HG03095 (cell line): ENCODE data around the gene DDI2.
"Not testable (repeated sequence)": the region's sequence is repeated elsewhere in the genome, so short reads cannot be mapped to it uniquely, and the experiment has no call there.

Experiments used
- ATAC-seq: cut with Tn5 transposase; IDR thresholded peaks from one replicate; pipeline ENCODE4 v1.9.1; 2021; ENCODE audit warnings: moderate library complexity; ENCODE audit not compliant: unreplicated experiment

DDI2 gene

DNA sequence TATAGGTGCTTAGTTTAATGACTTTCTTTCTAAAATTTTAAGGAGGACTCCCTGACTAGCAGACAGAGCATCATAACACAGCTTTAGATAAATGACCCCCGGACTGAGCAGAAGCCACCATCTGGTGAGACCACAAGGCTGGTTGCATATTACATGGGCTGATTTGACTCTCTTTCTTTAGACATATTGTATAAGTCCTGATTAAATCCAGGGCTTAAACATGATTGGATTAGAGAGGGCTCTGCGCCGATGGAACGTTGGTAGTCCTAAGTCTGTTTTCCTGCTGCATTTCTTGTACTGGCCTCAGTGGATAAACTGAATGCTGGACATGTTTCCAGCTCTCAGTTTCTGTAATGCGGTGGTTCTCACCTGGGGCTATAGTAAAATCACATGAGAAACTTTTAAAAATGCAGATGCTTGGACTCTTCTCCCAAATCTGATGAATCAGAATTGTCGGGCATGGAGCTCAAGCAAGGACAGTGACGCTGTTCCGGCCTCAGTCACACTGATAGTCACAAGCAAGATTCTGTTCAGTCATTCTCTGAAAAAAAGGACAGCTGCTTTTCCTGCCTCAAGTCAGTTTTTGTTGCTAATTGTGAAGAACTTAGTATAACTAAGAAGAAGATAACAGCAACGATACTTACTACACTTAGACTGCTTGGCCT, 16.6 kb downstream of the DDI2 start:
- ATAC-seq: no peak

DNA sequence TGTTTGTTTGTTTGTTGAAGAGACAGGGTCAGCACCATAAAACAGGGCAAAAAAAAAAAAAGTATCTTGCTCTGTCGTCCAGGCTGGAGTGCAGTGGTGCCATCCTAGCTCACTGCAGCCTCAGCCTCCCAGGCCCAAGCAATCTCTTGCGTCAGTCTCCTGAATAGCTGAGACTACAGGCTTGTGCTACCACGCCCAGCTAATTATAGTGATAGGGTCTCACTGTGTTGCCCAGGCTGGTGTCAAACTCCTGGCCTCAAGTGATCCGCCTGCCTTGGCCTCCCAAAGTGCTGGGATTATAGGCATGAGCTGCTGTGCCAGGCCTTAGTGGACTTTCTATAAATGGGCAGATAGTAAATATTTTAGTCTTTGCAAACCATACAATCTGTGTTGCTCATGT, 19.2 kb downstream of the DDI2 start:
- no peak for ATAC-seq

DNA sequence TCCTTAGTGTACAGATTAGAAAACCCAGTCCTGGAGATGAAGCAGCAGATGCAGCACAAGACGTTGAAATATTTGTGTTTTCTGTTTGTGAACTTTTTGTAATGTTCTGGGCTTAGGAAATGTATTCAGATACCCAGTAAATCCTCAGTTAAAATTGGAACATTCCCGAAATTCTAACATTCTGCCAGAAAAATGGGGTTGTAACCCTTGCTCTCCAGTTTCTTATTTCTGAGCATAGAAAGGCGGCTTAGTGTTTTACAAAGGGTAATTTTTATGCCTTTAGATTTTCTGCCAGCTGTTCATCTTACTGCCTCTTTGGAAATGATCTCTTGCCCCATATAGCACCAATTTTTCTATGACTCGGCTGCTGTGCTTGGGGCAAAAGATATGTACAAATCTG, 20.6 kb downstream of the DDI2 start:
- ATAC-seq: no peak

DNA sequence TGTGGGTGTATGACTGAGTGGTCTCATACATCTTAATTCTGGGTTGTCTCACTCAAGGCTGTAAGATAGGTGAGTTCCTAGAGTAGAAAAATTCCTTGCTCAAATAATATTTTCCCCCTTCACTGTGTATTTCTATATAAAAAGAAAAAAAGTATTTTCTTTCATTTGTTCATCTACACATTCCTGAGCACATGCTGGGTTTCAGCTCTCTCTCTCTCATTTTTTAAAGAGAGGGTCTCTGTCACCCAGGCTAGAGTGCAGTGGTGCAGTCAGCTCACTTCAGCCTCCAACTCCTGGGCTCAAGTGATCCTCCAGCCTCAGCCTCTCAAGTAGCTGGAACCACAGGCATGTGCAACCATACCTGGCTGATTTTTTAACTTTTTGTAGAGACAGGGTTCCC, 22.0 kb downstream of the DDI2 start:
- ATAC-seq: no peak

DNA sequence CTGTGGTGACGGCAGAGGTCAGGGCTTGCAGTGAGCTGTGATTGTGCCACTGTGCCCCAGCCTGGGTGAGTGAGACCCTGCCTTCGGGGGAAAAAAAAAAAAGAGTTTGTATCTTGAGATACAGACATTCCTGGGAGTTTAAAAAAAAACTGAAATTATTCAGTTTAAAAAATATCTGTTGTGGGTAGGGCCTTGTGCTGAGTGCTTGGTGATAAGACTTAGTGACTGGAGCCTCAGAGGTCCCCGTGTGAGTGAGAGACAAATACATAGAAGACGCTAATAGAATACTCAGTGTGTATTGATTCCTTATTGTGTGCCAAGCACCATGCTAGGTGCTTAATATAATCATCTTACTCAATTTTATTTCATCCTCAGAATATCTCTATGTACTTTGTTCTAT, 22.7 kb downstream of the DDI2 start:
- no peak for ATAC-seq

DNA sequence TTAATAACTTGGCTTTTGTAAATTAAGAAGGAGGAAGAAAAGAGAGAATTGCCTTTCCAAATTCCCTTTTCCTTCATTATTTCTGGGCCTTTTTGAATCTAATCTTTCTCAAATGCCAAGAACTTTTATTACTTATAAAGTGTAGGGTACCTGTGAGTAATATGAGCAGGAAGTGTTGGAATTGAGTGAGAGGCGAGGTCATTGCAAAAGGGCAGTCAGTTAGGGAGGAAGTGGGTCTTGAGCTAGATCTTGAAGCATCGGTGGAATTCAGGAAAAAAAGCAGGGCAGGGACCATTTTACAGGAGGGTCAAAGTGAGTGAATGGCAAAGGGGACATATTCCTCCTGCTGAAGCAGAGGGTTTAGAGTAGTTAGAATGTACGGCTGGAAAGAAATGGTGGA, 23.4 kb downstream of the DDI2 start:
- ATAC-seq: no peak

DNA sequence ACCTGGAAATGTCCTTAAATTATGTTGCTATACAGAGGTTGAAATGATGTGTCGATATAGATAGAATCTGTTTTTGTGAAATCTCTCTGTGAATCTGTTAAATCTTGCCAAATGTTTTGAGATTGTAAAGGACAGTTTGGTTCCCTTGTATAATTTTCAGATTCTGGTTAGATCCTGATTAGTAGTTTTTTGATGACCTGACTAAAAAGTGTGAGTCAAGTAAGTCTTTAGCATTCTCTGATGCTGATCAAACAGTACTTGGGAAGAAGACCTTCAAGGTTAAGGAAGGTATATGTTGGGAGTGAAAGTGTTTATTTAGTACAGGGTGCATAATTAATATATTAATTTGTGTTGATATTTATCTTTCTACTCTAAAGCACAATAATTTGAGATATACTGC, 32.7 kb downstream of the DDI2 start:
- ATAC-seq: no peak

DNA sequence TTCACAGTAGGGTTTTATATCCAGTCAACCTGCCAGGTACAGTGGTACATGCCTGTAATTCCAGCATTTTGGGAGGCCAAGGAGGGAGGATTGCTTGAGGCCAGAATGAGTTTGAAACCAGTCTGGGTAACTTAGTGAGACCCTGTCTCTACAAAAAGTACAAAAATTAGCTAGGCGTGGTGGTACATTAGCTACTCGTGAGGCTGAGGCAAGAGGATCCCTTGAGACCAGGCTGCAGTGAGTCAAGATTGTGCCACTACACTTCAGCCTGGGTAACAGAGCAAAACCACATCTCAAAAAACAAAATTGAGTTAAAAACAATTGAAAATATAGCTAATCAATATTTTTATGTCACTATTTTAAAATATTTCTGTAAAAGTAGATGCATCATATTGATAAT, 33.2 kb downstream of the DDI2 start:
- ATAC-seq: no peak

DNA sequence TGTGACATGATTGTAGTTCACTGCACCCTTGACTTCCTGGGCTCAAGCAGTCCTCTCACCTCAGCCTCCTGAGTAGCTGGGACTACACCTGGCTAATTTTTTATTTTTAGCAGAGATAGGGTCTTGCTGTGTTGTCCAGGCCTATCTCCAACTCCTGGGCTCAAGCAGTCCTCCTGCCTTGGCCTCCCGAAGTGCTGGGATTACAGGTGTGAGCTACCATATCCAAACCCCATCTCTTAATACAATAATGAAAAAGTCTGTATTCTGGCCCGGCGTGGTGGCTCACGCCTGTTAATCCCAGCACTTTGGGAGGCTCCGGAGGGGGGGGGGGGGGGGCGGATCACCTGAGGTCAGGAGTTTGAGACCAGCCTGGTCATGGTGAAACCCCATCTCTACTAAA, 34.9 kb downstream of the DDI2 start:
- ATAC-seq: not testable (repeated sequence)

DNA sequence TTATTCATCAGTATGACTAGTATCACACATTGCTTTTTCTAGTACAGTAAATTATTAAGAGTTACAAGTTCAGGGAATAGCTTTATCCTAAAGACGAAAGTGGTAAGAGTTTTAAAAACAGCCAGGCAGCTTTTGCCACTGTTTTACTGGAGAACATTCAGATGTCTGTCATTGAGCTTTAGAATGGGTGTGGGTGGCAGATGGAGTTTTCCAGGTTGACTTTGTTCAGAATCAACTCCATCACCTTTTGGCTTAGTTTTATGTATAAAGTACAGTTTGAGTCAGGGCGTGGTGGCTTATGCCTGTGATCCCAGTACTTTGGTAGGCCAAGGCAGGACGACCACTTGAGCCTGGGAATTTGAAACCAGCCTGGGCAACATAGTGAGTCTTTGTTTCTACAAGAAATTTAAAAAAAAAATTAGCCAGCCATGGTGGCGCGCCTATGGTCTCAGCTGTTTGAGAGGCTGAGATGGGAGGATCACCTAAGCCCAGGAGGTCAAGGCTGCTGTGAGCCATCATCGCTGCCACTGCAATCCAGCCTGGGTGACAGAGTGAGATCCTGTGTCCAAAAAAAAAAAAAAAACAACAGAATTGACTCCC, 36.9 kb downstream of the DDI2 start:
- ATAC-seq: no peak

DNA sequence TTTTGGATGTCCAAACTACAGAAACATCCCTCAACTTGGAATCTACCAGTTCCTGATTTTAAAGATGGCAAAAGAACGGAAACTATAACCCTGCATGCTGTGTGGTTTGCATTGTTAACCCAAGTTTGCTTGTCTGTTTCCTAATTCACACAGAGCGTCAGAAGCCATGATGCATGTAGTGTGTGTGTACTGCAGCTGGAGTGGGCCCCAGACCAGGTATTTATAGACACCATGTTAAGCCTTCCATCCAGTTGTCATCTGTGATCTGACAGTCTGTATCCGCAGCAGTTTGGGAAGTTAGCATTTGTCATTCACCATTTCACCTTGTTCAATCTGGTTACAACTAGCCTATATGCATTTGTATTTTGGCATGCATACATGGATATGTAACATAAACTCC, 39.2 kb downstream of the DDI2 start:
- no peak for ATAC-seq

DNA sequence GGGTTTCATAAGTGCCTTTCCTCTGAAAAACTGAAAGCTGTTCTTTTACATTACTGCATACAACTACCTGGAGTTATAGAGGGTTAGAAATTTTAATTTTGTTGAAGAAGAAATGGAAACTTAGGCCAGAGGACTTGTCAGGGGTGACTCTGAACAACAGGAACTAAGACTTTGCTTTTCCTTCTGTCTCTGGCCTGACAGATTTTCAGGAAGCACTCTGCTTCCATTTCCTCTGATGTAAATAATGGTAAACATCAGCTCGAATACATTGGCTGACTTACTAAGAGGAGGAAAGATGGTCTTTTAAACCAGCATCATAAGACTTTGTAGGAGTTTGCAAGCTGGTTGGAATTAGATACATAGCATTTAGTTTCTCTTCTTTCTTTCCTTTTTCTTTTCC, 39.8 kb downstream of the DDI2 start:
- ATAC-seq: no peak

DNA sequence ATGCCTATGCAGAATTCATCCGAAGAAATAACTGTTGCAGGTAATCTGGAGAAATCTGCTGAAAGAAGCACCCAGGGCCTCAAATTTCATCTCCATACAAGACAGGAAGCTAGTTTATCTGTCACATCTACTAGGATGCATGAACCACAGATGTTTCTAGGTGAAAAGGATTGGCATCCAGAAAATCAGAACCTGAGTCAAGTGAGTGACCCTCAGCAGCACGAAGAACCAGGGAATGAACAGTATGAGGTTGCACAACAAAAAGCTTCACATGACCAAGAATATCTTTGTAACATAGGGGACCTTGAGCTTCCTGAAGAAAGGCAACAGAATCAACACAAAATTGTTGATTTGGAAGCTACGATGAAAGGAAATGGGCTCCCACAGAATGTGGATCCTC, 42.9 kb downstream of the DDI2 start:
- ATAC-seq: no peak

DNA sequence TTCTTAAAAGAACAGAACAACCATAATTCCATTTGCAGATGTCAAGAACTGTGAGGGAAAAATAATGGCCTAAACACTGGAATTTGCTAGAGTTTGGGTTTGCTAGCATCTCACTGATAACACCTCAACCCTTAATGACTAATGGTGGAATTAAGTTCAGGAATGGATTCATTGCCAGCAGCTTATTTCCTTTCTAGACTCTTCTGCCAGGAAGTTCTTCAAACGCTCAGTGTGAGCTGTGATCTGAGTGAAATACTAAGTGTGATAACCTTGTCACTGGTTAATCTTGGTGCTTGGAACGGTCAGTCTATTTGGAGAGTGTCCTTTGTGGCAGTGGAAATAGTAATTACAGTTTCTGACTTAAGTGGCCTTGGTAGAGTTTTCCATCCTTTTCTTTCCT, 45.2 kb downstream of the DDI2 start:
- no peak for ATAC-seq

DNA sequence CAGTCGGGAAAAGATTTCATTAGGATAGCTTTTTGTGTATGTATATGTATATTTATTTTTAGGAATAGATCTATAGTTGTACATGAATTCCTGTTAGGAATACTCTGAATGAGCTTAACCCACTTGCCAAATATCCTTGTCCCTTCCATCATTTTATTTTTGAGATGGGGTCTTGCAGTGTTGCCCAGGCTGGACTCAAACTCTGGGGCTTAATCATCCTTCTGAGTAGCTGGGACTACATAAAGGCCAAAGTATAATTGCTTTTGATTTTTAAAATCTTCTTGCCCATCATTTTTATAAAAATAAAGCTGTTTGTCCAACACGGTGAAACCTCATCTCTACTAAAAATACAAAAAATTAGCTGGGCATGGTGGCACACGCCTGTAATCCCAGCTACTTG, 46.7 kb downstream of the DDI2 start:
- ATAC-seq: no peak

DNA sequence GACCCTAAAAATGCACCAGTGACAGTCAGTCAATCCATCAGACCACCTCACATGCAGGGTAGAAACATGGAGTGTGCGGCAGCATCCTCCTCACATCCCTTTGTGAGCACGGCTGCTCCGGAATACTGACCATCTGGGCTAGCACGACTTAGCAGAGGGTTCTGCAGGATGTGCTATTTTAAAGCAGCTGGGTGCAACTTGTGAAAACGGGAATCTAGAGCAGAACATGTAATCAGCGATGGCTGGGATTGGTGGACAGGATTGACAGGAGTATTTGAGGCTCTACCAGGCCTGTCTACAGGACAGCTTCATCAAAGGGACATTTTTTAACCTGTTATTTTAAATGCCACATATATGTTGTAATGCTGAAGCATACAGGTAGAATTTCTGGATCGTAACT, 50.1 kb downstream of the DDI2 start:
- no peak for ATAC-seq

DNA sequence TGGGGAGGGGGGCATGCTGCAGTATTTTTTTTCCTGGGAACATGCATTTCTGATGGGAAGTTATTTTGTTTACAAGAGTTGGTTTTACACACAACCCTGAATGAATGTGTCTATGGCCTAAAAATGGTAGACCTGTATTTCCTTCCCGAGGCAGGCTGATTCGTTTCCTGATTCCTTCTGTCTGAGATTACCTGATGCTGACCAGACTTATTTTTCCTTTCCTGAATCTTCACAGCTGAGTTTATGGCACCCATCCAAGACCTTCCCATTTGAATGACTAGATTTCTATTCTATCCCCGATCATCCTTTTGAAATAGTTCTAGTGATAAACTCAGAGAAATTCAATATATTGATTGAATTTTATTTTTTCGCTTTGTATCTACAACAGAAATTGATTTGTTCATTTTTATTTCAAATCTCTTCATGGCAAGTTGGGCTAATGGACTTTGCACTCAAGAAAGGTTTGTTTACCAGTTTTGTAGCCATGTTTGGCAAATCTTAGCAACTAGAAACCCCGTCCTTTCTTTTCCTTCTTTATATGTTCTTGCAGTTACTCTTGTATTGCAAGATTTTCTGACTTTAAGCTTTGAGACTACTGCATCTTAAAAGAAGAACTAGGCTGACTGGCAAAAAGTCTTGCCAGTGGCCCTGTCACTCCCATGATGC, 51.0 kb downstream of the DDI2 start:
- ATAC-seq: no peak

DNA sequence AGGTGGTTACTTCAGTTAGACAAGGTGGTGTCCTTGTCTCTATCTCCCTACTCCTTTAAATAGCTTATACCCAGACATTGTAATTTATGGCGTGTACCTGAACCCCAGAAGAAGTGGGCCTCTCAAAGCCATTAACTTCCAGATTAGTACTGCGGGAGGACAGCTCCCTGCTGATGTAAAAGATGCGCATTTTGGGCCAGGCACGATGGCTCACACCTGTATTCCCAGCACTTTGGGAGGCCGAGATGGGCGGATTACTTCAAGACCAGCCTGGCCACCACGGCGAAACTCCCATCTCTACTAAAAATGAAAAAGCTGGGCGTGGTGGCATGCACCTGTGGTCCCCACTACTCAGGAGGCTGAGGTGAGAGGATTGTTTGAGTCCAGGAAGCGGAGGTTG, 51.8 kb downstream of the DDI2 start:
- no peak for ATAC-seq

DNA sequence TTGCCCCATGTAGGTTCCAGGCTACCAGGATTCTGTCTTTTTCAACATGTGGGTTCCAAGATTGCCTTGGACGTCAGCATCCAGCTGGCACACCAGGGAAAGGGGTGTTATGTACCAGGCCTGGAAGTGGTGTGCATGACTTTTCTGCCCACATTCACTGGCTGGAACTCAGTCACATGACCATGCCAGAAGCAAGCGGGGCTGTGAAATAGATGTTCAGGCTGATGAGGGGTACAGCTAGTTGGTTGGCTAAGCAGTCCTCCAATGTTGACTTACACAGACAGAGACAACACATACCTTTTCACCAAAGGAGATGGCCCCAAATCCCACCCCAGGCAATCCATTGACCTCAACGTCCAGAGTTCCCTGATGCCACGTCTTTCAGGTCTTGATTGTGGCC, 52.6 kb downstream of the DDI2 start:
- no peak for ATAC-seq

DNA sequence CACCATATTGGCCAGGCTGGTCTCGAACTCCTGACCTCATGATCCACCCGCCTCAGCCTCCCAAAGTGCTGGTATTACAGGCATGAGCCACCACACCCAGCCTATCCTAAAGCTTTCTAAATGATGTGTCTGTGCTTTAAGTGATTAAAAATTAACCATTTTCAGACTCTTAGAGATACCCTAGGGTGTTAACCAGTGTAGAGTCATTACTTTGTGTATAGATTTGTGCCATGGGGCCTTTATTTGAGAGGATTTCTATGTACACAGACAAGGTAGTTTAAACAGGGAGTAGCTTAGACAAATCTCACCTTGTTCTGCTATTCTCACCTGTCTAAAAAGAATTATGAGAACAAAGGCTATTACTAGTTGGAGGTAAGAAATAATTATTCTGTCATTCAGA, 54.2 kb downstream of the DDI2 start:
- no peak for ATAC-seq

DNA sequence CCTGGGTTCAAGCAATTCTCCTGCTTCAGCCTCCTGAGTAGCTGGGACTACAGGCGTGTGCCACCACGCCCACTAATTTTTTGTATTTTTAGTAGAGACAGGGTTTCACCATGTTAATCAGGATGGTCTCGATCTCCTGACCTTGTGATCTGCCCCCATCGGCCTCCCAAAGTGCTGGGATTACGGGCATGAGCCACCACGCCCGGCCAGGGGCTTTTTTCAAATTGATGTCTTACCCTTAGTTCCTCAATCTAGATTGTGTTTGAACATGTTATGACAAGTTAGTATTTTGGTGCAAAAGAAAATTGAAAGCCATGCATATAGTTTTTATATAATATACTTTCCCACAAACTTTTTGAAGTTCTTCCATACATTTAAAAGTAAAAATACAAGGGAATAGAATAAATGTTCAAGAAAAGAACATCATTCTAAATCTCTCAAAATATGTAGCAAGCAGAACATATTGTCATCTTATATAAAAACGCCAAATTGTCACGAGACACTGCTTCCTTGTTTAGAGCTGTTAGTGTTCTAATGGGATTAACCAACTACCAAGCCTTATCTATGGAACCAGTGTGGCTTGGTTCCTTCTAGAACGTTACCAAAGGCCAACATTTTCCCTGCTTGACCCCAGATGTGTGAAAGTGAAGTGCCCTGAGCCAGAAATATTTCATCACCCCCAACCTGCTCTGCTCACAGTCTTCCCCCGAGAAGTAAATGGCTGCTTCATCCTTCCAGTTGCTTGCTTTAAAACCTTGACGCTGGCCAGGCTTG, 57.3 kb downstream of the DDI2 start:
- no peak for ATAC-seq

DNA sequence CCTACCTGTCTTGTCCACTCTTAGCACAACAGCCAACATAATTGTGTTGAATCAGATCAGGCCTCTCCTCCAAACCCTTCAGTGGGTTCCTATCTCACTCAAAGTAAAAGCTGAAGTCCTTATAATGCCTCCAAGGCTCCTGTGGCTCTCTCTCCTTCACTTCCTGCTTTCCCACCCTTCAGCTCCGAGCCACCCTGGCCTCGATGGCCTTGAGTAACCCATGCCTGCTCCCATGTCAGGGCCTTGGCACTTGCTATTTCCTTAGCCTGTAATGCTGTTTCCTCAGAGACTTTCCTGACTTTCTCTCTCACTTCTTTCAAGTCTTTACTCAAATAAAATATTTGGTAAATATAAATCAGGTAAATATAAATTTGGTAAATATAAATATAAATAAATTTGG, 58.8 kb downstream of the DDI2 start:
- no peak for ATAC-seq
